Measurements from ENCODE around the gene CALD1. TPM values are rescaled to one million over a fixed set of nuclear protein-coding genes. Genes with fewer than 3 reads are reported as not detected.

CALD1 gene
- polyA plus RNA-seq, 1 donor from 2014 or later: 8.0 TPM

DNA sequence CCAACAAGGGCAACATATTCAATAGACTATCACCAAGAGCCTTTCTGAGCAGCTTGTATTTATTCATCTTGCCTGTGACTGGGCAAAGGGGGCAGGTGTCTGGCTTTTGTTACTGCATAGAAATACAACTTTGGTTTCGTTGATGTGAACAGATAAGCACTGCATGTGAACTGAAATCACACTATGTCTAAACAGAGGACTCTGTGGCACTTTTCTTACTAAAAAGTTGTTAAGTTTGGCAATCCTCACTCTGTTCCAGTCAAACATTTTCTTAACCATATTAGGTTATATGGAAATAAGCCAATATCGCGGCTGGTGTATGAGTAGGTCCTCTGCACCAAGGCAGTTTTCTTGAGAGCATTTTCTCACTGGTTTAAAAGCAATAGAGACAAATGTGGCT lies 48.5 kb downstream of the CALD1 start:
- H3K27ac ChIP-seq (ENCODE audit: low read length): no peak overlapping the region
- H4K20me1 ChIP-seq (ENCODE audit: insufficient read depth): no peaks in the 10 kb centered on the region
- H3K4me2 ChIP-seq (ENCODE audit: low read length): no peak overlapping the region
- H3K79me2 ChIP-seq (replicated peaks; ENCODE audit: insufficient read depth, low read length): no peaks in the 10 kb centered on the region
- no peak overlapping the region for H3K4me3 ChIP-seq (ENCODE audit: low read length)
- H2AFZ ChIP-seq (ENCODE audit: low read depth, low read length): no peak overlapping the region
- H3K9me3 ChIP-seq (ENCODE audit: low read length): no peaks in the 10 kb centered on the region
- H3K27me3 ChIP-seq (ENCODE audit: insufficient read depth, low read depth, low read length): no peaks in the 10 kb centered on the region
- H3F3A ChIP-seq (ENCODE audit: insufficient read depth, low read length, poor library complexity, severe bottlenecking): no peaks in the 10 kb centered on the region
- no peaks in the 10 kb centered on the region for H3K36me3 ChIP-seq (ENCODE audit: insufficient read depth, low read length)
- no peak overlapping the region for H3K9ac ChIP-seq (ENCODE audit: low read length)
- no peak for TF ChIP-seq EZH2 (IDR thresholded peaks at IDR 0.05; ENCODE audit: borderline replicate concordance, insufficient read depth, low read length, poor library complexity, severe bottlenecking)
- TF ChIP-seq TAF1 (IDR thresholded peaks at IDR 0.05; ENCODE audit: low read depth): no peak
- TF ChIP-seq, protein P1, sequence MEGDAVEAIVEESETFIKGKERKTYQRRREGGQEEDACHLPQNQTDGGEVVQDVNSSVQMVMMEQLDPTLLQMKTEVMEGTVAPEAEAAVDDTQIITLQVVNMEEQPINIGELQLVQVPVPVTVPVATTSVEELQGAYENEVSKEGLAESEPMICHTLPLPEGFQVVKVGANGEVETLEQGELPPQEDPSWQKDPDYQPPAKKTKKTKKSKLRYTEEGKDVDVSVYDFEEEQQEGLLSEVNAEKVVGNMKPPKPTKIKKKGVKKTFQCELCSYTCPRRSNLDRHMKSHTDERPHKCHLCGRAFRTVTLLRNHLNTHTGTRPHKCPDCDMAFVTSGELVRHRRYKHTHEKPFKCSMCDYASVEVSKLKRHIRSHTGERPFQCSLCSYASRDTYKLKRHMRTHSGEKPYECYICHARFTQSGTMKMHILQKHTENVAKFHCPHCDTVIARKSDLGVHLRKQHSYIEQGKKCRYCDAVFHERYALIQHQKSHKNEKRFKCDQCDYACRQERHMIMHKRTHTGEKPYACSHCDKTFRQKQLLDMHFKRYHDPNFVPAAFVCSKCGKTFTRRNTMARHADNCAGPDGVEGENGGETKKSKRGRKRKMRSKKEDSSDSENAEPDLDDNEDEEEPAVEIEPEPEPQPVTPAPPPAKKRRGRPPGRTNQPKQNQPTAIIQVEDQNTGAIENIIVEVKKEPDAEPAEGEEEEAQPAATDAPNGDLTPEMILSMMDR (IDR thresholded peaks at IDR 0.05; ENCODE audit: poor library complexity, severe bottlenecking): no peak
- TF ChIP-seq POLR2AphosphoS5 (IDR thresholded peaks at IDR 0.05): no peak
- TF ChIP-seq SMC3 (conservative IDR thresholded peaks at IDR 0.05; ENCODE audit: poor library complexity): no peak
- no peak for TF ChIP-seq MXI1 (conservative IDR thresholded peaks at IDR 0.05; ENCODE audit: poor library complexity, severe bottlenecking)
- no peak for TF ChIP-seq EP300 (conservative IDR thresholded peaks at IDR 0.05; ENCODE audit: poor library complexity, severe bottlenecking)
- no peak for TF ChIP-seq RAD21 (conservative IDR thresholded peaks at IDR 0.05)
- TF ChIP-seq, protein P2, sequence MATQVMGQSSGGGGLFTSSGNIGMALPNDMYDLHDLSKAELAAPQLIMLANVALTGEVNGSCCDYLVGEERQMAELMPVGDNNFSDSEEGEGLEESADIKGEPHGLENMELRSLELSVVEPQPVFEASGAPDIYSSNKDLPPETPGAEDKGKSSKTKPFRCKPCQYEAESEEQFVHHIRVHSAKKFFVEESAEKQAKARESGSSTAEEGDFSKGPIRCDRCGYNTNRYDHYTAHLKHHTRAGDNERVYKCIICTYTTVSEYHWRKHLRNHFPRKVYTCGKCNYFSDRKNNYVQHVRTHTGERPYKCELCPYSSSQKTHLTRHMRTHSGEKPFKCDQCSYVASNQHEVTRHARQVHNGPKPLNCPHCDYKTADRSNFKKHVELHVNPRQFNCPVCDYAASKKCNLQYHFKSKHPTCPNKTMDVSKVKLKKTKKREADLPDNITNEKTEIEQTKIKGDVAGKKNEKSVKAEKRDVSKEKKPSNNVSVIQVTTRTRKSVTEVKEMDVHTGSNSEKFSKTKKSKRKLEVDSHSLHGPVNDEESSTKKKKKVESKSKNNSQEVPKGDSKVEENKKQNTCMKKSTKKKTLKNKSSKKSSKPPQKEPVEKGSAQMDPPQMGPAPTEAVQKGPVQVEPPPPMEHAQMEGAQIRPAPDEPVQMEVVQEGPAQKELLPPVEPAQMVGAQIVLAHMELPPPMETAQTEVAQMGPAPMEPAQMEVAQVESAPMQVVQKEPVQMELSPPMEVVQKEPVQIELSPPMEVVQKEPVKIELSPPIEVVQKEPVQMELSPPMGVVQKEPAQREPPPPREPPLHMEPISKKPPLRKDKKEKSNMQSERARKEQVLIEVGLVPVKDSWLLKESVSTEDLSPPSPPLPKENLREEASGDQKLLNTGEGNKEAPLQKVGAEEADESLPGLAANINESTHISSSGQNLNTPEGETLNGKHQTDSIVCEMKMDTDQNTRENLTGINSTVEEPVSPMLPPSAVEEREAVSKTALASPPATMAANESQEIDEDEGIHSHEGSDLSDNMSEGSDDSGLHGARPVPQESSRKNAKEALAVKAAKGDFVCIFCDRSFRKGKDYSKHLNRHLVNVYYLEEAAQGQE (IDR thresholded peaks at IDR 0.05; ENCODE audit: borderline replicate concordance): no peak
- H3K9me2 ChIP-seq (ENCODE audit: insufficient read depth, low read length): no peaks in the 10 kb centered on the region

DNA sequence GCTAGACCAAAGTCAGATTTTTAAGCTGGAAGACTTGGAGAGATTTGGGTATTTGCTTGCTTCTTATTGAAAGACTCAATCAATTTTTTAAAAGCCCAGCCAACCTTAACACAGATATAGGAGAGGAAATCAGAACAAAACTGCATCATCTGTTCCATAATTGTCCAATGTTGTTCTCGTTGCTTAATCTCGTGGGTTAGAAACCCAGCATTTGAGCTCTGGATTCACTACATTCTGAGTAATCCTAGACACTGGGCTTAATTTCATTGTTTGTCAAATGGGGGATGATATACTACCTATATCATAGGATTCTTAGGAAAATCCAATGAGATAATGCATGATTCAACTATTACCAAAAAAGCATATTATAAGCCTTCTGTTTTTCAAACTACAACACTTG lies 48.9 kb downstream of the CALD1 start:
- H4K20me1 ChIP-seq (ENCODE audit: insufficient read depth): no peaks in the 10 kb centered on the region
- H3K36me3 ChIP-seq (ENCODE audit: insufficient read depth, low read length): no peaks in the 10 kb centered on the region
- no peak overlapping the region for H3K4me3 ChIP-seq (ENCODE audit: low read length)
- H2AFZ ChIP-seq (ENCODE audit: low read depth, low read length): no peak overlapping the region
- H3K9me3 ChIP-seq (ENCODE audit: low read length): no peaks in the 10 kb centered on the region
- no peaks in the 10 kb centered on the region for H3K27me3 ChIP-seq (ENCODE audit: insufficient read depth, low read depth, low read length)
- no peaks in the 10 kb centered on the region for H3K9me2 ChIP-seq (ENCODE audit: insufficient read depth, low read length)
- H3K79me2 ChIP-seq (replicated peaks; ENCODE audit: insufficient read depth, low read length): no peaks in the 10 kb centered on the region
- no peak overlapping the region for H3K9ac ChIP-seq (ENCODE audit: low read length)
- H3K4me2 ChIP-seq (ENCODE audit: low read length): no peak overlapping the region
- no peaks in the 10 kb centered on the region for H3F3A ChIP-seq (ENCODE audit: insufficient read depth, low read length, poor library complexity, severe bottlenecking)
- H3K27ac ChIP-seq (ENCODE audit: low read length): no peak overlapping the region
- no peak for TF ChIP-seq EZH2 (IDR thresholded peaks at IDR 0.05; ENCODE audit: borderline replicate concordance, insufficient read depth, low read length, poor library complexity, severe bottlenecking)
- TF ChIP-seq RAD21 (conservative IDR thresholded peaks at IDR 0.05): no peak
- TF ChIP-seq, protein P2 (IDR thresholded peaks at IDR 0.05; ENCODE audit: borderline replicate concordance): no peak
- TF ChIP-seq, protein P1 (IDR thresholded peaks at IDR 0.05; ENCODE audit: poor library complexity, severe bottlenecking): no peak
- TF ChIP-seq POLR2AphosphoS5 (IDR thresholded peaks at IDR 0.05): no peak
- no peak for TF ChIP-seq MXI1 (conservative IDR thresholded peaks at IDR 0.05; ENCODE audit: poor library complexity, severe bottlenecking)
- TF ChIP-seq TAF1 (IDR thresholded peaks at IDR 0.05; ENCODE audit: low read depth): no peak
- TF ChIP-seq SMC3 (conservative IDR thresholded peaks at IDR 0.05; ENCODE audit: poor library complexity): no peak
- no peak for TF ChIP-seq EP300 (conservative IDR thresholded peaks at IDR 0.05; ENCODE audit: poor library complexity, severe bottlenecking)
